Fibroblast of pulmonary artery (primary cell): ENCODE data around the gene CACNA1C.

ENCODE experiments used
- DNase-seq: peaks from one replicate; pipeline ENCODE4 v3.0.0-alpha.2; 2010; ENCODE audit warnings: low read depth
- H3K4me3 ChIP-seq: replicated peaks from 2 replicates; pipeline ENCODE4 v1.5.1; 2011; ENCODE audit warnings: low read depth, mild to moderate bottlenecking, control low read depth, low read length, moderate library complexity
- CTCF ChIP-seq: IDR thresholded peaks from 2 replicates; pipeline ENCODE4 v1.5.1; 2011; ENCODE audit warnings: mild to moderate bottlenecking, control low read depth, low read length, inconsistent platforms; ENCODE audit errors: missing control alignments

Gene CACNA1C

GRCh38 chr12:2647186-2647585 is 594.4 kb downstream of the CACNA1C start:
- DNase-seq = no peak
- no peak overlapping the region for H3K4me3 ChIP-seq
- TF ChIP-seq CTCF = no peak

- TF ChIP-seq CTCF = no peak
Measured at GRCh38 chr12:2648406-2648805, 595.6 kb downstream of the CACNA1C start.

GRCh38 chr12:2649201-2650030 is 596.6 kb downstream of the CACNA1C start:
- no peak for DNase-seq

More at GRCh38 chr12:2648406-2648805, 595.6 kb downstream of the CACNA1C start:
- no peak overlapping the region for H3K4me3 ChIP-seq
- DNase-seq = no peak

GRCh38 chr12:2650261-2651067 is 597.7 kb downstream of the CACNA1C start:
- no peak overlapping the region for H3K4me3 ChIP-seq
- DNase-seq = no peak
- no peak for TF ChIP-seq CTCF

More at GRCh38 chr12:2649201-2650030, 596.6 kb downstream of the CACNA1C start:
- no peak overlapping the region for H3K4me3 ChIP-seq
- no peak for TF ChIP-seq CTCF

GRCh38 chr12:2651068-2651965 is 598.5 kb downstream of the CACNA1C start:
- H3K4me3 ChIP-seq = no peak overlapping the region
- no peak for DNase-seq

More at GRCh38 chr12:2651068-2651965, 598.5 kb downstream of the CACNA1C start:
- TF ChIP-seq CTCF = no peak
